Aorta (tissue), 5 donors: ENCODE results near the gene LYL1. TPM values are rescaled to one million over a fixed set of nuclear protein-coding genes. Genes with fewer than 3 reads are reported as not detected.

Source experiments
- ATAC-seq: fragments of 200-7000 bp; cut with Tn5 transposase; one replicate; pipeline ENCODE4 v1.9.1; 2022; ENCODE audit warnings: moderate library complexity; ENCODE audit not compliant: low FRiP score
- DNase-seq, 2 donors: peaks; one replicate each; pipeline ENCODE4 v3.0.0-alpha.2; 2020
- H3K27ac ChIP-seq, 2 donors: one replicate each; pipeline ENCODE4 v1.5.1; 2013; ENCODE audit warnings: low read length in 2 of 2, mild to moderate bottlenecking in 2 of 2, moderate library complexity in 2 of 2, control low read depth in 1 of 2, inconsistent platforms in 1 of 2, low read depth in 1 of 2
- H3K27me3 ChIP-seq, 2 donors: one replicate each; pipeline ENCODE4 v1.6.1; 2013; ENCODE audit warnings: control low read depth in 1 of 2, low read length in 1 of 2, mild to moderate bottlenecking in 1 of 2, moderate library complexity in 1 of 2; ENCODE audit not compliant: insufficient read depth in 2 of 2, control insufficient read depth in 1 of 2
- H3K36me3 ChIP-seq, 2 donors: one replicate each; pipeline ENCODE4 v1.6.1; 2013; ENCODE audit warnings: control low read depth in 1 of 2, low read length in 1 of 2, mild to moderate bottlenecking in 1 of 2; ENCODE audit not compliant: insufficient read depth in 2 of 2, control insufficient read depth in 1 of 2
- H3K4me1 ChIP-seq, 2 donors: one replicate each; pipeline ENCODE4 v1.6.1; 2013; ENCODE audit warnings: low read length in 2 of 2, control low read depth in 1 of 2, mild to moderate bottlenecking in 1 of 2, moderate library complexity in 1 of 2; ENCODE audit not compliant: insufficient read depth in 2 of 2, control insufficient read depth in 1 of 2
- H3K4me3 ChIP-seq, 2 donors: one replicate each; pipeline ENCODE4 v1.5.1; 2013; ENCODE audit warnings: low read length in 2 of 2, control low read depth in 1 of 2, mild to moderate bottlenecking in 1 of 2
- H3K9me3 ChIP-seq: one replicate; pipeline ENCODE4 v1.6.1; 2013; ENCODE audit warnings: mild to moderate bottlenecking, low read length; ENCODE audit not compliant: control insufficient read depth
- WGBS, 2 donors: extraction: QIAGEN DNeasy Blood & Tissue Kit; methylation state at CpG; one replicate each; pipeline ENCODE4 v1.1.7; 2013; 5-methylcytosine and 5-hydroxymethylcytosine counted together
- intact Hi-C, 2 donors: fragments of 100-400 bp; cut with DNase I; formaldehyde crosslinking; loops; one replicate each; pipeline versions ENCODE4 v1.14.2 to v1.15.0; 2022
- polyA plus RNA-seq, 2 donors: library from polyadenylated mRNA; stranded (reverse); fragments of 200-250 nt; gene quantifications; one replicate each; pipeline ENCODE4 v1.2.3, GENCODE V29; 2013
- total RNA-seq, 2 donors: library from RNA; stranded (reverse); fragmentation: NEBNext Ultra II Directional; extraction: Animal tissue kit (Norgen Biotek cat#: 25700); gene quantifications; one replicate each; pipeline ENCODE4 v1.2.1, GENCODE V29; 2021
- donor health status: healthy with polysubstance abuse.
- donor health status: Bipolar disorder and iron deficiency.
- donor health status: DM: no; HTN: no; CAD: no.
- donor health status: DM: no; HTN: no; CAD: no.
- donor health status: DM: yes; HTN: yes; CAD: no.

The LYL1 gene
- total and polyA plus RNA-seq, 4 donors = 7.3 to 28.6 (median 9.0) TPM

DNA sequence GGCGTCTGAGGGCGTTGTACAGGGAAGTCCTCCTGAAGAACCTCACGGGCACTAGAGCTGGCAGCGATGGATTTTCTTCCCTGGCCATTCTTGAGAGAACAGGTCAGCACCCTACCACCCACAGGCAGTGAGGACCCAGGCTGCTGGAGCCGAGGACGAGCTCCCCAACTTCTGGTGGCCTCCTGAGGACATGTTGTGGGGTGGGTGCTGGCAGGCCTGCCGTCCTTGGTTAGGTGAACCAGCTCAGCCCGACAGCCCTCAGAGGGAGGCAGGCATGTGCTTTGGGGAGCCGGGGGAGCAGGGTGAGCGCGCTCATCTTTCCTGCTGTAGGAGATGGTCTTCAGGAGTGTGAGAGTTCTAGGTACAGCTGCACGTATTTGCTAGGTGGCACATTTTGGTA, 15.4 kb downstream of the LYL1 start:
- ATAC-seq (no peak), DNase-seq (no peak)
- Histone ChIP-seq H3K27me3 (no peaks in the 10 kb centered on the region), H3K9me3 (no peaks in the 10 kb centered on the region), H3K36me3 (peaks cover 0 to 3% of the 10 kb centered on the region in 2 donors), H3K4me1 (peaks cover 0 to 2% of the 10 kb centered on the region in 2 donors), H3K27ac (peak overlapping the region in 1 of 2 donors; percentile 65), H3K4me3 (no peak overlapping the region)
- WGBS, 2 donors = 55 to 65% methylated on average over 12 of the region's 12 CpGs
- intact Hi-C loops = loop anchor here in 1 of 2 donors (2.0 kb wide), 1 partner anchor 30 kb away; no protein-coding TSS in a partner anchor

- no peaks in the 10 kb centered on the region for H3K27me3 ChIP-seq
- no peak for ATAC-seq
- DNase-seq = no peak
These were observed 16.3 kb downstream of the LYL1 start for GRCh38 chr19:13086341-13086740.

DNA sequence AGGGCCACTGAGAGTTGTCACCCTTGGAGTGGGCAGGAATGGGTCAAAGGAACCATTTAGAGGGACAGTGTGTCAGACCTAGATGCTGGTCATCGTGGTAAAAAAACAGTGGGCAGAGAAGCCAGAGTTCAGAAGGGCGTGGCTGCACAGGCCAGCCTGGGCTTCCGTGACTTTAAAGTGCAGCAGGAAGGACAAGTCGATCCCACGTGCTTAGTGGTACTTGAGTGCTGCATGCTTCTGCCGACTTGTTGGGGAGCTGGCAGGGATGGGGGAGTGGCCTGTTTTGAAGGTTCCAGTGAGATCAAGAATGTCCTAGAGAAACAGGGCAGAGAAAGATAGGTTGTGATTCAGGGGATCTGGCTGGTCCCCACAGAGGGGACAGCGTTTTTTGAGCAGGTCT, 17.0 kb downstream of the LYL1 start:
- intact Hi-C loops = loop anchor here in 1 of 2 donors (2.0 kb wide), 1 partner anchor 29 kb away; no protein-coding TSS in a partner anchor
- Histone ChIP-seq H3K36me3 (peaks cover 0 to 3% of the 10 kb centered on the region in 2 donors), H3K4me1 (no peaks in the 10 kb centered on the region), H3K4me3 (no peak overlapping the region), H3K27me3 (no peaks in the 10 kb centered on the region), H3K9me3 (no peaks in the 10 kb centered on the region), H3K27ac (peak overlapping the region in 1 of 2 donors; percentile 65)
- ATAC-seq (no peak), DNase-seq (no peak)
- 9 to 11% methylated on average over 7 of the region's 7 CpGs for WGBS, 2 donors

More at GRCh38 chr19:13086341-13086740, 16.3 kb downstream of the LYL1 start:
- no peaks in the 10 kb centered on the region for H3K4me1 ChIP-seq
- intact Hi-C loops = loop anchor here in 1 of 2 donors (2.0 kb wide), 1 partner anchor 30 kb away; no protein-coding TSS in a partner anchor
- 77 to 81% methylated on average over 2 of the region's 2 CpGs for WGBS, 2 donors
- peaks cover 0 to 3% of the 10 kb centered on the region in 2 donors for H3K36me3 ChIP-seq
- peak overlapping the region in 1 of 2 donors; percentile 65 for H3K27ac ChIP-seq
- H3K4me3 ChIP-seq = no peak overlapping the region
- no peaks in the 10 kb centered on the region for H3K9me3 ChIP-seq

DNA sequence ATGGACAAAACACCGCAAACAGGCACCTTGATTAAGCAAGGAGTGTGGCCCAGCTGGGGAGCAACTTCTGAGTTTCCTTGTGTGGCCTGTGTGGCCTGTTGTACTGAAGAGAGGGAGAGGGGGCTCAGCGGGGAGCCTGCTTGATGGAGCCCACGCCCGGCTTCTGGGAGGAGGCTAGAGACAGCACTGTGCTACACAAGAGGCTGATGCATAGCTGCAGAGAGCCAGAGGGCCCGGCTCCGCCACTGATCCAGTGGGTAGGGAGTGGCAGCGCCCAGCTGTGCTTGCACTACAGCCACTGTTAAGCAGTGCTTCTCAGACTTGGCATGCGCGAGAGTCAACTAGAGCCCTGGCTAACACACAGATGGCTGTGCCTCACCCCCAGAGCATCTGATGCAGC, 19.0 kb downstream of the LYL1 start:
- Histone ChIP-seq H3K4me1 (no peaks in the 10 kb centered on the region), H3K36me3 (peaks cover 0 to 3% of the 10 kb centered on the region in 2 donors), H3K4me3 (no peak overlapping the region), H3K9me3 (no peaks in the 10 kb centered on the region), H3K27me3 (no peaks in the 10 kb centered on the region), H3K27ac (no peak overlapping the region)
- 67 to 84% methylated on average over 9 of the region's 9 CpGs for WGBS, 2 donors
- ATAC-seq = no peak
- no peak for DNase-seq
- intact Hi-C loops = no loop called here

DNA sequence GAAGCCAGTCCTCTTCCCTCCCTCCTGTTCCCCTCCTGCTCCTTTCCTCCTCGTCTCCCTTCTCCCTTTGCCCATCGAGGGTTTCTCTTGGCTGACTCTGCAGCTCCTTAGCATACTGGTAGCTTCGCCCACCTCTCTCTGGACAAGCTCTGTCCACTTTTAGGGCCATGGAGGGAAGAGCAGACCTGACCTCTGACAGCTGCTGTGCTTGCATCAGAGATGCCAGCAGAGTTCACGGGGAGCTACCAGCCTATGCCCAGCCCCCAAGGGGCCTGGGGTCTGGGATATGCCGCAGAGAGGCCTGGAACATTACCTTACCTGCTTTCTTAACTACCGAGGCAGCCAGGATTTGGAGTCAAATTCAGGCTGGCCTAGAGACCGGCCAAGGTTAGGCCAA, 19.7 kb downstream of the LYL1 start:
- Histone ChIP-seq H3K36me3 (peaks cover 0 to 3% of the 10 kb centered on the region in 2 donors), H3K4me3 (no peak overlapping the region), H3K27me3 (no peaks in the 10 kb centered on the region), H3K4me1 (no peaks in the 10 kb centered on the region), H3K27ac (peak overlapping the region in 1 of 2 donors; percentile 28), H3K9me3 (no peaks in the 10 kb centered on the region)
- WGBS, 2 donors = 37 to 43% methylated on average over 7 of the region's 7 CpGs
- intact Hi-C loops = no loop called here
- ATAC-seq (no peak), DNase-seq (no peak)

GRCh38 chr19:13082192-13083007, 20.3 kb downstream of the LYL1 start:
- Histone ChIP-seq H3K27ac (peak overlapping the region in 1 of 2 donors; percentile 28), H3K36me3 (peaks cover 0 to 3% of the 10 kb centered on the region in 2 donors), H3K4me1 (no peaks in the 10 kb centered on the region), H3K9me3 (no peaks in the 10 kb centered on the region), H3K4me3 (no peak overlapping the region), H3K27me3 (no peaks in the 10 kb centered on the region)
- 12 to 20% methylated on average over 14 of the region's 14 CpGs for WGBS, 2 donors
- DNase-seq (peak in 1 of 2 donors; percentile 69), ATAC-seq (peak; percentile 44)
- intact Hi-C loops = no loop called here

GRCh38 chr19:13079542-13079986, 23.1 kb downstream of the LYL1 start:
- DNase-seq (no peak), ATAC-seq (no peak)
- H3K9me3 ChIP-seq = no peaks in the 10 kb centered on the region
- H3K27me3 ChIP-seq = no peaks in the 10 kb centered on the region
- no peaks in the 10 kb centered on the region for H3K36me3 ChIP-seq
- intact Hi-C loops = no loop called here
- 24 to 31% methylated on average over 16 of the region's 16 CpGs for WGBS, 2 donors
- H3K27ac ChIP-seq = peak overlapping the region; percentile 8 to 85
- H3K4me3 ChIP-seq = no peak overlapping the region
- H3K4me1 ChIP-seq = no peaks in the 10 kb centered on the region

DNA sequence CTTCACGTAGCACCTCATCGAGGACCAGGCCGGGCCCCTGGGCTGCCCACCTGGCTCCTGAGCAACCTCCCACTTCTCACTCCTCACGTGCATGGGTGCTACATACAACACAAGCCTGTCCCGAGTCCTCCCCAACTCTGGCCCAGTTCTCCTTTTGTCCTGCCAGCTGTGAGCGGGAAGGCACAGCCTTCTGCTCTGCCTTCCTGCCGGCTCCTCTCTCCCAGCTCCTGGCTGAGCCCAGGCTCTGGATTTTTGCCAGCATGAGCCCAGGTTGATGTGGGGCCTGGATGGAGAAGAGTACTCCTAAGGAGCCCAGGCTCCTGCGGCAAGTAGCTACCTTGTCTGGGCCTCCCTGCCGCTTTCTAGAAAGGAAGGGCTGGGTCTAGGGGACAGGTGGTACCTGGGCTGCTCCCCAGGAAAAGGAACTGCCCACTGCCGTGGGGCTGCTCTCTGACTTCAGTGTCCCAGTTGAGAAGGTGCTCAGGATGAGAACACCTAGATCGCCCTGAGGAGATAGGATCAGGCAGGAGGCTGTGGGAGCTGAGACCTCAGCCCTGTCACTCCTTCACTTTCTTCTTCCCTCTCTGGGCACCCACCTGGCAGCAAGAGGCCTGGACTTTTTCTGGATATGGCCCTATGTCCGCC, 23.6 kb downstream of the LYL1 start:
- no peak overlapping the region for H3K4me3 ChIP-seq
- no peaks in the 10 kb centered on the region for H3K4me1 ChIP-seq
- intact Hi-C loops = no loop called here
- no peaks in the 10 kb centered on the region for H3K27me3 ChIP-seq
- ATAC-seq = no peak
- no peaks in the 10 kb centered on the region for H3K9me3 ChIP-seq
- no peak for DNase-seq
- H3K36me3 ChIP-seq = no peaks in the 10 kb centered on the region
- H3K27ac ChIP-seq = peak overlapping the region; percentile 8 to 85
- WGBS, 2 donors = 19 to 27% methylated on average over 12 of the region's 12 CpGs
